Heart left ventricle (tissue), 16 donors: ENCODE measurements around the gene ENO1. TPM values are rescaled to one million over a fixed set of nuclear protein-coding genes. Genes with fewer than 3 reads are reported as not detected.

Source experiments
- ATAC-seq, 4 donors: fragments of 200-7000 bp; cut with Tn5 transposase; one replicate each; pipeline ENCODE4 v1.9.1; 2020 to 2022; ENCODE audit warnings: moderate library complexity in 4 of 4, mild to moderate bottlenecking in 3 of 4, moderate number of reproducible peaks in 1 of 4
- DNase-seq, 5 donors: peaks; one replicate each; pipeline ENCODE4 v3.0.0-alpha.2; 2020
- H3K27ac ChIP-seq, 12 donors: fragments of 200-600 bp; sonication (generic) in 4 of 12; one replicate each; pipeline versions ENCODE4 v1.5.0 to v1.8.0; 2016 to 2022; ENCODE audit warnings: mild to moderate bottlenecking in 2 of 12
- H3K27me3 ChIP-seq, 9 donors: fragments of 200-600 bp; sonication (generic) in 2 of 9; one replicate each; pipeline versions ENCODE4 v1.5.1 to v1.8.0; 2016 to 2022; ENCODE audit warnings: mild to moderate bottlenecking in 3 of 9
- H3K36me3 ChIP-seq, 9 donors: fragments of 200-600 bp; sonication (generic) in 2 of 9; one replicate each; pipeline versions ENCODE4 v1.5.0 to v1.8.0; 2018 to 2022; ENCODE audit warnings: mild to moderate bottlenecking in 2 of 9
- H3K4me1 ChIP-seq, 12 donors: fragments of 200-600 bp; sonication (generic) in 4 of 12; one replicate each; pipeline versions ENCODE4 v1.5.0 to v1.8.0; 2016 to 2022; ENCODE audit warnings: mild to moderate bottlenecking in 3 of 12
- H3K4me3 ChIP-seq, 12 donors: fragments of 200-600 bp; sonication (generic) in 4 of 12; one replicate each; pipeline versions ENCODE4 v1.5.0 to v1.8.0; 2017 to 2022; ENCODE audit warnings: mild to moderate bottlenecking in 9 of 12, moderate library complexity in 4 of 12
- H3K9me3 ChIP-seq, 12 donors: fragments of 200-600 bp; sonication (generic) in 4 of 12; one replicate each; pipeline versions ENCODE4 v1.5.0 to v1.8.0; 2016 to 2022; ENCODE audit warnings: mild to moderate bottlenecking in 1 of 12
- POLR2A ChIP-seq, 2 donors: fragments of 450-650 bp; IDR thresholded peaks; one replicate each; pipeline ENCODE4 v1.6.1; 2017; ENCODE audit warnings: antibody characterized with exemption in 2 of 2, mild to moderate bottlenecking in 2 of 2, moderate library complexity in 2 of 2
- WGBS, 4 donors: extraction: QIAGEN DNeasy Blood & Tissue Kit in 2 of 4; methylation state at CpG; one replicate each; pipeline versions ENCODE4 v1.1.5 to v1.1.7; 2013 to 2018; 5-methylcytosine and 5-hydroxymethylcytosine counted together
- intact Hi-C, 10 donors: fragments of 100-400 bp; cut with DNase I; formaldehyde crosslinking; loops; one replicate each; pipeline versions ENCODE4 v1.11.1 to v1.14.2; 2022
- polyA plus RNA-seq, 2 donors: library from polyadenylated mRNA; stranded (reverse); fragments of 200-250 nt; gene quantifications; one replicate each; pipeline ENCODE4 v1.2.3, GENCODE V29; 2013
- total RNA-seq, 9 donors: library from RNA; depleted of rRNA in 2 of 9; stranded (reverse); fragments of >200 nt in 2 of 9; fragmentation: NEBNext Ultra II Directional in 3 of 9; extraction: Animal tissue kit (Norgen Biotek cat#: 25700) in 3 of 9; gene quantifications; one replicate each; pipeline versions ENCODE4 v1.1.0 to v1.2.4, GENCODE V29; 2016 to 2023
- TF ChIP-seq, protein P1 (sequence below), 12 donors: fragments of 200-600 bp; sonication (generic) in 4 of 12; IDR thresholded peaks; one replicate each; pipeline versions ENCODE4 v1.5.0 to v1.8.0; 2018 to 2022; ENCODE audit warnings: antibody characterized with exemption in 12 of 12, mild to moderate bottlenecking in 5 of 12
- donor health status: ischemic (EF 13 %, LVEDD 7.1; RV severe dilation, severe dysfunction).
- donor health status: healthy with polysubstance abuse.
- donor health status: DM: no; HTN: yes; CAD: no.
- donor health status: DM: no; HTN: no; CAD: no.
- donor health status: ischemic (EF 25% LVEDD 6.9; RV normal size, moderate dysfunction).
- donor health status: ischemic (EF 25% LVEDD 5.7; RV mildly dilated, moderate dysfunction).
- donor health status: healthy.
- donor health status: DM: yes; HTN: yes; CAD: no.
- donor health status: ischemic (EF 35%, LVEDD 5.7; RV mildly dilated, moderate dysfunction).
- donor health status: nonischemic (EF 11% LVEDD 7.7; RV severe dilation, severe dysfunction).
- donor health status: DM: yes; HTN: yes; CAD: no.
- donor health status: PGD.
- donor health status: ischemic (EF 29% LVEDD 5.4; RV normal size, mild dysfunction).
- donor health status: nonischemic (EF 23%, LVEDD 6.1; RV moderate dilation, normal function).

Gene ENO1
- total and polyA plus RNA-seq, 11 donors, result 71.1 to 557 (median 174) TPM

GRCh38 chr1:8870616-8871538 is 7.6 kb downstream of the ENO1 start:
- Histone ChIP-seq H3K27ac (no peak overlapping the region), H3K27me3 (no peaks in the 10 kb centered on the region), H3K9me3 (no peaks in the 10 kb centered on the region), H3K36me3 (peaks cover 7 to 100% (median 90%) of the 10 kb centered on the region in 9 donors), H3K4me3 (no peak overlapping the region), H3K4me1 (peaks cover 7 to 50% (median 35%) of the 10 kb centered on the region in 12 donors)
- ATAC-seq, result no peak
- intact Hi-C loops, result no loop called here
- no peak for DNase-seq
- TF ChIP-seq, protein P1, sequence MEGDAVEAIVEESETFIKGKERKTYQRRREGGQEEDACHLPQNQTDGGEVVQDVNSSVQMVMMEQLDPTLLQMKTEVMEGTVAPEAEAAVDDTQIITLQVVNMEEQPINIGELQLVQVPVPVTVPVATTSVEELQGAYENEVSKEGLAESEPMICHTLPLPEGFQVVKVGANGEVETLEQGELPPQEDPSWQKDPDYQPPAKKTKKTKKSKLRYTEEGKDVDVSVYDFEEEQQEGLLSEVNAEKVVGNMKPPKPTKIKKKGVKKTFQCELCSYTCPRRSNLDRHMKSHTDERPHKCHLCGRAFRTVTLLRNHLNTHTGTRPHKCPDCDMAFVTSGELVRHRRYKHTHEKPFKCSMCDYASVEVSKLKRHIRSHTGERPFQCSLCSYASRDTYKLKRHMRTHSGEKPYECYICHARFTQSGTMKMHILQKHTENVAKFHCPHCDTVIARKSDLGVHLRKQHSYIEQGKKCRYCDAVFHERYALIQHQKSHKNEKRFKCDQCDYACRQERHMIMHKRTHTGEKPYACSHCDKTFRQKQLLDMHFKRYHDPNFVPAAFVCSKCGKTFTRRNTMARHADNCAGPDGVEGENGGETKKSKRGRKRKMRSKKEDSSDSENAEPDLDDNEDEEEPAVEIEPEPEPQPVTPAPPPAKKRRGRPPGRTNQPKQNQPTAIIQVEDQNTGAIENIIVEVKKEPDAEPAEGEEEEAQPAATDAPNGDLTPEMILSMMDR (IDR thresholded peaks at IDR 0.05), result no peak
- no peak for TF ChIP-seq POLR2A (IDR thresholded peaks at IDR 0.05)
- 84 to 87% (median 85%) methylated on average over 17 to 18 of the region's 18 CpGs for WGBS, 4 donors

- TF ChIP-seq, protein P1 (IDR thresholded peaks at IDR 0.05), result no peak
- TF ChIP-seq POLR2A (IDR thresholded peaks at IDR 0.05), result no peak
- Histone ChIP-seq H3K4me3 (no peak overlapping the region), H3K36me3 (peaks cover 11 to 100% (median 96%) of the 10 kb centered on the region in 9 donors), H3K27ac (no peak overlapping the region), H3K4me1 (peaks cover 7 to 42% (median 30%) of the 10 kb centered on the region in 12 donors), H3K9me3 (no peaks in the 10 kb centered on the region), H3K27me3 (no peaks in the 10 kb centered on the region)
- ATAC-seq (no peak), DNase-seq (no peak)
- intact Hi-C loops, result no loop called here
- WGBS, 4 donors, result 76 to 92% (median 77%) methylated on average over 3 to 6 of the region's 6 CpGs
Observed at GRCh38 chr1:8870103-8870502, 8.4 kb downstream of the ENO1 start.

DNA sequence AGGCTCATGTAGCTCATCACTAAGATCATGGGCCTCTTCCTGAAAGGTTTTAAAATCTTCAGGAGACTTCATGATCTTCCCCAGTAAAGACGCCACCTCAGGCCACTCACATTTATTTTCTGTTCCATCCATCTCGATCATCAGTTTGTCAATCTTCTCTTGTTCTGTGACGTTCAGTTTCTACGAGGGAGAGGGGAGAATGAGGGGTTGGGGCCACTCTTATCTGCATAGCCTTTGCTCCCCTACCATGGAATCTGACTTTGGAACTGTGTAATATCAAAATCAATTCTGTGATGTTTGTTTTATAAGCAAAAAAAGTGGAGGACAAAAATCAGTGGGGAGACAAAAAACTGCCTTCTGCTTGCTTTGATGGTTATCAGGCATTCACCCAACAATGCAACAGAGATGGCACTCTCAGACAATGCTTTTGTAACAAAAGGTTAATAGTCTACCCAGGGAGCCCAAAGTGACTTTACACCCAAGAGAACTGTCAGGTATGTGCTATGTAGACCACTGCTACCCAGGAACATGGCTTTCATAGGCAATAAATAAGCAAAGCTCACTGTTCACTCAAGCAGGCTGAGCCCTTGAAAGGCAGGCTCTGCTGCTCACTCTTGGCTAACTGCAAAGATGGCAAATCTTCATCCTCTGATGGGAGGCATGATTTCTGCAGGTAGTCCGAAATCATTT is 10.5 kb downstream of the ENO1 start:
- Histone ChIP-seq H3K4me1 (peaks cover 0 to 22% (median 10%) of the 10 kb centered on the region in 12 donors), H3K27me3 (no peaks in the 10 kb centered on the region), H3K9me3 (no peaks in the 10 kb centered on the region), H3K36me3 (peaks cover 23 to 100% (median 100%) of the 10 kb centered on the region in 9 donors), H3K4me3 (no peak overlapping the region), H3K27ac (no peak overlapping the region)
- 80 to 85% (median 81%) methylated on average over 5 of the region's 5 CpGs for WGBS, 4 donors
- ATAC-seq, result no peak
- no peak for DNase-seq
- intact Hi-C loops, result no loop called here
- no peak for TF ChIP-seq POLR2A (IDR thresholded peaks at IDR 0.05)
- TF ChIP-seq, protein P1 (IDR thresholded peaks at IDR 0.05), result no peak
